ENCODE measurements around the gene AAMDC.

DNA sequence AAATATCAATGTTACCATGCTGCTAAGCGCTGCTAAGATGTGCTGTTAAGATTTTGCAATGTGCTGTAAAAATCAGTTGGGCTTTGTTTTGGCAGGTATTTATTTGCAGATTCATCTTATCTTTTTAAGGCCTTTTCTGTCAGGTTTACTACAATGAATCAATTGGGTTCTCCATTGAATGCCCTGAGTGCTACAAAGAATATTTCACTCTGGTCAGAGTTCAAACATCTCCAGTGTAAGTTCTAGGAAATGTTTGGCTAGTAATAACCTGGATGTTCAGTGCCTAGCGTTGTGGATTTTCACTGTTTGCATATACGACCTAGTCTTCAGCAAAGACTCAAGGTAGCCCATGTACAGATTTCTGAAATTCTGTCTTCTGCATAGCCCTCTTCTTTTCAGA lies 36.4 kb upstream of the AAMDC start:
- TF ChIP-seq CTCF (IDR thresholded peaks at IDR 0.05; ENCODE audit: low read depth, low read length, poor library complexity, severe bottlenecking) (no peak), EZH2phosphoT487 (IDR thresholded peaks at IDR 0.05; ENCODE audit: borderline replicate concordance, low read length) (no peak)

Data from DOHH2 (cell line).